Astrocyte (in vitro differentiated cells and primary cell): ENCODE data around the gene CAMK2D. TPM values are rescaled to one million over a fixed set of nuclear protein-coding genes. Genes with fewer than 3 reads are reported as not detected.

Experiments used
- DNase-seq: peaks from one replicate; pipeline ENCODE4 v3.0.0-alpha.2; 2010; ENCODE audit warnings: low read depth
- FAIRE-seq: peaks from 2 replicates; lab custom pipeline; 2011; peaks lifted over from hg19 to GRCh38; lab: Jason Lieb, UNC
- H2AFZ ChIP-seq: 2 replicates; pipeline ENCODE4 v1.6.0; 2012; ENCODE audit warnings: low read depth, low read length, inconsistent platforms
- H3K27ac ChIP-seq: 2 replicates; pipeline ENCODE4 v1.5.1; 2011; ENCODE audit warnings: low read depth, low read length, inconsistent platforms
- H3K27me3 ChIP-seq: 2 replicates; pipeline ENCODE4 v1.6.0; 2011; ENCODE audit warnings: low read length, inconsistent platforms; ENCODE audit not compliant: insufficient read depth
- H3K36me3 ChIP-seq: 2 replicates; pipeline ENCODE4 v1.5.1; 2011; ENCODE audit warnings: low read length, inconsistent platforms; ENCODE audit not compliant: insufficient read depth
- H3K4me1 ChIP-seq: 2 replicates; pipeline ENCODE4 v1.5.1; 2011; ENCODE audit warnings: low read length, inconsistent platforms; ENCODE audit not compliant: insufficient read depth
- H3K4me2 ChIP-seq: 2 replicates; pipeline ENCODE4 v1.6.0; 2012; ENCODE audit warnings: low read length, inconsistent platforms
- H3K4me3 ChIP-seq: 2 replicates; pipeline ENCODE4 v1.5.1; 2011; ENCODE audit warnings: low read depth, mild to moderate bottlenecking, low read length, inconsistent platforms; ENCODE audit not compliant: insufficient read depth
- H3K79me2 ChIP-seq: 2 replicates; pipeline ENCODE4 v1.6.0; 2012; ENCODE audit warnings: mild to moderate bottlenecking, low read length, inconsistent platforms; ENCODE audit not compliant: insufficient read depth
- H3K9ac ChIP-seq: 2 replicates; pipeline ENCODE4 v1.6.0; 2012; ENCODE audit warnings: mild to moderate bottlenecking, low read length, inconsistent platforms
- H3K9me3 ChIP-seq: 2 replicates; pipeline ENCODE4 v1.5.1; 2012; ENCODE audit warnings: low read depth, mild to moderate bottlenecking, low read length, inconsistent platforms; ENCODE audit not compliant: insufficient read depth
- H4K20me1 ChIP-seq: 2 replicates; pipeline ENCODE4 v1.6.0; 2012; ENCODE audit warnings: low read length, inconsistent platforms; ENCODE audit not compliant: insufficient read depth
- H3K27ac Mint-ChIP-seq: one replicate; pipeline ENCODE4 v1.8.0; 2021; ENCODE audit warnings: mild to moderate bottlenecking, mixed read lengths; ENCODE audit not compliant: unreplicated experiment
- H3K27me3 Mint-ChIP-seq: one replicate; pipeline ENCODE4 v1.8.0; 2021; ENCODE audit warnings: low read depth, mixed read lengths; ENCODE audit not compliant: unreplicated experiment
- H3K36me3 Mint-ChIP-seq: one replicate; pipeline ENCODE4 v1.8.0; 2021; ENCODE audit warnings: low read depth, mixed read lengths; ENCODE audit not compliant: unreplicated experiment
- H3K4me1 Mint-ChIP-seq: one replicate; pipeline ENCODE4 v1.8.0; 2021; ENCODE audit warnings: low read depth, mixed read lengths; ENCODE audit not compliant: unreplicated experiment
- H3K4me3 Mint-ChIP-seq: one replicate; pipeline ENCODE4 v1.8.0; 2021; ENCODE audit warnings: mild to moderate bottlenecking, moderate library complexity, mixed read lengths; ENCODE audit not compliant: unreplicated experiment
- H3K9me3 Mint-ChIP-seq: one replicate; pipeline ENCODE4 v1.8.0; 2021; ENCODE audit warnings: mild to moderate bottlenecking, mixed read lengths; ENCODE audit not compliant: unreplicated experiment
- CTCF ChIP-seq: IDR thresholded peaks from 2 replicates; pipeline ENCODE4 v1.5.1; 2011; ENCODE audit warnings: low read depth, mild to moderate bottlenecking, inconsistent platforms, low read length, moderate library complexity; ENCODE audit not compliant: insufficient read depth
- EZH2 ChIP-seq: IDR thresholded peaks from 2 replicates; pipeline ENCODE4 v1.6.1; 2012; ENCODE audit warnings: mild to moderate bottlenecking, low read length, inconsistent platforms; ENCODE audit not compliant: insufficient read depth
- total RNA-seq: library from RNA; stranded (reverse); gene quantifications from 2 replicates; pipeline ENCODE4 v1.2.1, GENCODE V29; 2021

Gene CAMK2D
- total RNA-seq, 1 donor from 2014 or later, result 80.8 TPM

- Mint-ChIP-seq H3K36me3 (no peaks in the 10 kb centered on the region), H3K4me1 (peaks cover 39% of the 10 kb centered on the region), H3K9me3 (no peaks in the 10 kb centered on the region), H3K27me3 (no peaks in the 10 kb centered on the region), H3K27ac (no peak overlapping the region), H3K4me3 (no peak overlapping the region)
- TF ChIP-seq EZH2, result no peak
- TF ChIP-seq CTCF, result no peak
- Histone ChIP-seq H3K4me1 (peaks cover 34% of the 10 kb centered on the region), H4K20me1 (peaks cover 67% of the 10 kb centered on the region), H3K36me3 (no peaks in the 10 kb centered on the region), H3K9me3 (no peaks in the 10 kb centered on the region), H2AFZ (no peak overlapping the region), H3K27ac (no peak overlapping the region), H3K4me3 (no peak overlapping the region), H3K9ac (no peak overlapping the region), H3K79me2 (peaks cover 50% of the 10 kb centered on the region), H3K4me2 (no peak overlapping the region), H3K27me3 (no peaks in the 10 kb centered on the region)
- FAIRE-seq (peak; percentile 54), DNase-seq (no peak)
Measured at GRCh38 chr4:113634081-113634969, 127.2 kb downstream of the CAMK2D start.

GRCh38 chr4:113633467-113633866, 128.1 kb downstream of the CAMK2D start:
- TF ChIP-seq CTCF (no peak), EZH2 (no peak)
- no peaks in the 10 kb centered on the region for H3K9me3 Mint-ChIP-seq
- no peak overlapping the region for H3K27ac ChIP-seq
- H3K27me3 Mint-ChIP-seq, result no peaks in the 10 kb centered on the region
- H3K27me3 ChIP-seq, result no peaks in the 10 kb centered on the region
- H3K4me3 ChIP-seq, result no peak overlapping the region
- H3K79me2 ChIP-seq, result peaks cover 45% of the 10 kb centered on the region
- no peaks in the 10 kb centered on the region for H3K36me3 Mint-ChIP-seq
- no peak overlapping the region for H3K27ac Mint-ChIP-seq
- no peak overlapping the region for H3K9ac ChIP-seq
- H3K36me3 ChIP-seq, result no peaks in the 10 kb centered on the region
- H3K4me1 Mint-ChIP-seq, result peaks cover 36% of the 10 kb centered on the region
- no peaks in the 10 kb centered on the region for H3K9me3 ChIP-seq
- H3K4me3 Mint-ChIP-seq, result no peak overlapping the region
- peaks cover 31% of the 10 kb centered on the region for H3K4me1 ChIP-seq
- H3K4me2 ChIP-seq, result no peak overlapping the region
- H4K20me1 ChIP-seq, result peaks cover 61% of the 10 kb centered on the region
- no peak for FAIRE-seq
- H2AFZ ChIP-seq, result no peak overlapping the region
- no peak for DNase-seq

- H3K27ac Mint-ChIP-seq, result no peak overlapping the region
- no peak for TF ChIP-seq EZH2
- H3K9me3 Mint-ChIP-seq, result no peaks in the 10 kb centered on the region
- peaks cover 8% of the 10 kb centered on the region for H3K4me1 Mint-ChIP-seq
- no peak for DNase-seq
- H3K9me3 ChIP-seq, result no peaks in the 10 kb centered on the region
- no peak overlapping the region for H3K4me3 Mint-ChIP-seq
- H2AFZ ChIP-seq, result no peak overlapping the region
- peaks cover 42% of the 10 kb centered on the region for H4K20me1 ChIP-seq
- H3K27me3 Mint-ChIP-seq, result no peaks in the 10 kb centered on the region
- H3K79me2 ChIP-seq, result peaks cover 49% of the 10 kb centered on the region
- no peaks in the 10 kb centered on the region for H3K27me3 ChIP-seq
- H3K4me2 ChIP-seq, result no peak overlapping the region
- H3K36me3 Mint-ChIP-seq, result peaks cover 2% of the 10 kb centered on the region
- FAIRE-seq, result no peak
- no peak overlapping the region for H3K27ac ChIP-seq
- H3K9ac ChIP-seq, result no peak overlapping the region
- no peaks in the 10 kb centered on the region for H3K4me1 ChIP-seq
- no peaks in the 10 kb centered on the region for H3K36me3 ChIP-seq
- H3K4me3 ChIP-seq, result no peak overlapping the region
Measured at GRCh38 chr4:113628711-113629110, 132.8 kb downstream of the CAMK2D start.
